ENCODE data around the gene NET1.
"Not testable (repeated sequence)": the region's sequence is repeated elsewhere in the genome, so short reads cannot be mapped to it uniquely, and the experiment has no call there.

Gene NET1

GRCh38 chr10:5400468-5401240 lies 11.7 kb upstream of the NET1 start:
- no peak for DNase-seq (ENCODE audit: low read depth)

GRCh38 chr10:5402798-5403197 lies 9.6 kb upstream of the NET1 start:
- DNase-seq (ENCODE audit: low read depth), result no peak

GRCh38 chr10:5404208-5405041 lies 7.9 kb upstream of the NET1 start, which contains the start of gene TUBAL3:
TUBAL3 (minus strand) TSS chr10:5404828; CDS start chr10:5404792, 36 bp downstream.
- DNase-seq (ENCODE audit: low read depth), result no peak

GRCh38 chr10:5406918-5407317 lies 5.4 kb upstream of the NET1 start:
- no peak for DNase-seq (ENCODE audit: low read depth)

GRCh38 chr10:5410787-5411186 lies 1.6 kb upstream of the NET1 start:
- DNase-seq (ENCODE audit: low read depth), result not testable (repeated sequence)

- no peak for DNase-seq (ENCODE audit: low read depth)
Measured at GRCh38 chr10:5411941-5412276, 448 bp upstream of the NET1 start.

- DNase-seq (ENCODE audit: low read depth), result no peak
Measured at GRCh38 chr10:5413012-5413938, 918 bp downstream of the NET1 start.

- no peak for DNase-seq (ENCODE audit: low read depth)
Measured at GRCh38 chr10:5416981-5417380, 4.6 kb downstream of the NET1 start.

GRCh38 chr10:5418584-5418983 lies 6.2 kb downstream of the NET1 start:
- DNase-seq (ENCODE audit: low read depth), result no peak

- no peak for DNase-seq (ENCODE audit: low read depth)
Measured at GRCh38 chr10:5419466-5420094, 7.2 kb downstream of the NET1 start.

GRCh38 chr10:5423771-5424170 lies 11.4 kb downstream of the NET1 start:
- DNase-seq (ENCODE audit: low read depth), result no peak

GRCh38 chr10:5424751-5425150 lies 12.4 kb downstream of the NET1 start:
- no peak for DNase-seq (ENCODE audit: low read depth)

GRCh38 chr10:5428133-5428532 lies 15.8 kb downstream of the NET1 start:
- DNase-seq (ENCODE audit: low read depth), result no peak

GRCh38 chr10:5433182-5433581 lies 20.8 kb downstream of the NET1 start:
- no peak for DNase-seq (ENCODE audit: low read depth)

GRCh38 chr10:5434017-5434753 lies 21.8 kb downstream of the NET1 start:
- no peak for DNase-seq (ENCODE audit: low read depth)

- DNase-seq (ENCODE audit: low read depth), result no peak
Measured at GRCh38 chr10:5435328-5435727, 23.0 kb downstream of the NET1 start.

GRCh38 chr10:5440206-5440605 lies 27.8 kb downstream of the NET1 start:
- no peak for DNase-seq (ENCODE audit: low read depth)

- DNase-seq (ENCODE audit: low read depth), result no peak
Measured at GRCh38 chr10:5441106-5441505, 28.7 kb downstream of the NET1 start.

- DNase-seq (ENCODE audit: low read depth), result no peak
Measured at GRCh38 chr10:5442065-5442989, 30.0 kb downstream of the NET1 start.

GRCh38 chr10:5442990-5443370 lies 30.6 kb downstream of the NET1 start:
- DNase-seq (ENCODE audit: low read depth), result no peak
